GM21528 (cell line): ENCODE results near the gene CLEC4C.
"Not testable (repeated sequence)": the region's sequence is repeated elsewhere in the genome, so short reads cannot be mapped to it uniquely, and the experiment has no call there.

Experiments
- ATAC-seq: cut with Tn5 transposase; IDR thresholded peaks from one replicate; pipeline ENCODE4 v1.9.1; 2021; ENCODE audit warnings: mild to moderate bottlenecking, moderate library complexity; ENCODE audit not compliant: unreplicated experiment, low FRiP score

The CLEC4C gene

GRCh38 chr12:7747246-7747645 is at the start of gene CLEC4C:
Gene CLEC4C (minus strand): TSS chr12:7747375. CDS start chr12:7747348, 27 bp downstream.
- no peak for ATAC-seq

- ATAC-seq, result no peak
These were observed 46.0 kb upstream of the CLEC4C start for GRCh38 chr12:7793211-7793610.

- ATAC-seq, result not testable (repeated sequence)
These were observed 41.8 kb upstream of the CLEC4C start, which contains the start of gene NANOG for GRCh38 chr12:7788884-7789528. Gene NANOG (plus strand): TSS chr12:7789402. CDS start chr12:7789615, 213 bp downstream.

- no peak for ATAC-seq
These were observed 41.1 kb upstream of the CLEC4C start for GRCh38 chr12:7788294-7788660.

GRCh38 chr12:7787574-7788293 is 40.6 kb upstream of the CLEC4C start:
- no peak for ATAC-seq

GRCh38 chr12:7784701-7785100 is 37.5 kb upstream of the CLEC4C start:
- no peak for ATAC-seq

- not testable (repeated sequence) for ATAC-seq
These were observed 36.3 kb upstream of the CLEC4C start for GRCh38 chr12:7783433-7783832.

GRCh38 chr12:7782055-7782454 is 34.9 kb upstream of the CLEC4C start:
- ATAC-seq, result no peak

GRCh38 chr12:7781274-7781673 is 34.1 kb upstream of the CLEC4C start:
- ATAC-seq, result no peak

GRCh38 chr12:7769999-7770398 is 22.8 kb upstream of the CLEC4C start:
- ATAC-seq, result no peak

GRCh38 chr12:7758766-7759140 is 11.6 kb upstream of the CLEC4C start:
- no peak for ATAC-seq

GRCh38 chr12:7756993-7757392 is 9.8 kb upstream of the CLEC4C start:
- no peak for ATAC-seq

- not testable (repeated sequence) for ATAC-seq
These were observed 8.5 kb upstream of the CLEC4C start for GRCh38 chr12:7755668-7756067.

GRCh38 chr12:7751941-7752922 is 5.1 kb upstream of the CLEC4C start:
- ATAC-seq, result not testable (repeated sequence)

- no peak for ATAC-seq
These were observed 4.2 kb upstream of the CLEC4C start for GRCh38 chr12:7751394-7751793.

GRCh38 chr12:7750350-7750749 is 3.2 kb upstream of the CLEC4C start:
- ATAC-seq, result no peak

- no peak for ATAC-seq
These were observed 2.3 kb upstream of the CLEC4C start for GRCh38 chr12:7749442-7749841.

- no peak for ATAC-seq
These were observed 1.7 kb upstream of the CLEC4C start for GRCh38 chr12:7748852-7749251.

- ATAC-seq, result no peak
These were observed 14.2 kb downstream of the CLEC4C start for GRCh38 chr12:7732993-7733392.

GRCh38 chr12:7731486-7731885 is 15.7 kb downstream of the CLEC4C start:
- no peak for ATAC-seq

GRCh38 chr12:7730984-7731383 is 16.2 kb downstream of the CLEC4C start:
- not testable (repeated sequence) for ATAC-seq
